ENCODE data around the gene BIN1. TPM values are rescaled to one million over a fixed set of nuclear protein-coding genes. Genes with fewer than 3 reads are reported as not detected.

The BIN1 gene
- total RNA-seq, 2 experiments from 2014 or later = 95.2 to 102 TPM

- POLR2A ChIA-PET = no interaction called here
- CTCF ChIA-PET = no interaction called here
- no peak for DNase-seq
Observed at GRCh38 chr2:127134235-127134634, 27.3 kb upstream of the BIN1 start.

DNA sequence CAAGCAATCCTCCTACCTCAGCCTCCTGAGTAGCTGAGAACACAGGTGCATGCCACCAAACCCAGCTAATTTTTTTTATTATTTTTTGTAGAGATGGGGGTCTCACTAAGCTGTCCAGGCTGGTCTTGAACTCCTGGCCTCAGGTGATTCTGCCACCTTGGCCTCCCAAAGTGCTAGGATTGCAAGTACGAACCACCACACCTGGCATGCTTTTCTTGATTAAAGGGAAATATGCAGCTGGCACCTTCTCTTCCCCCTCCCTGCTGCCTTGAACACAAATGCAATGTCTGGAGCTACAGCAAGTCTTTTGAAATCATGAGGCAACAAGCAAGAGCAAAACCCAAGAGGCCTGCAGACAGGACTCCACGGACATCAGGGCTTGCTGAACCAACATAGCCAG, 26.8 kb upstream of the BIN1 start:
- no peaks in the 10 kb centered on the region for H3K36me3 Mint-ChIP-seq (ENCODE audit: low read depth)
- CTCF ChIA-PET = no interaction called here
- H3K4me1 Mint-ChIP-seq (ENCODE audit: low read depth) = no peaks in the 10 kb centered on the region
- H3K27ac Mint-ChIP-seq = no peak overlapping the region
- H3K9me3 Mint-ChIP-seq = no peaks in the 10 kb centered on the region
- intact Hi-C loops (cut with micrococcal nuclease) = no loop called here
- TF ChIP-seq, protein P1, sequence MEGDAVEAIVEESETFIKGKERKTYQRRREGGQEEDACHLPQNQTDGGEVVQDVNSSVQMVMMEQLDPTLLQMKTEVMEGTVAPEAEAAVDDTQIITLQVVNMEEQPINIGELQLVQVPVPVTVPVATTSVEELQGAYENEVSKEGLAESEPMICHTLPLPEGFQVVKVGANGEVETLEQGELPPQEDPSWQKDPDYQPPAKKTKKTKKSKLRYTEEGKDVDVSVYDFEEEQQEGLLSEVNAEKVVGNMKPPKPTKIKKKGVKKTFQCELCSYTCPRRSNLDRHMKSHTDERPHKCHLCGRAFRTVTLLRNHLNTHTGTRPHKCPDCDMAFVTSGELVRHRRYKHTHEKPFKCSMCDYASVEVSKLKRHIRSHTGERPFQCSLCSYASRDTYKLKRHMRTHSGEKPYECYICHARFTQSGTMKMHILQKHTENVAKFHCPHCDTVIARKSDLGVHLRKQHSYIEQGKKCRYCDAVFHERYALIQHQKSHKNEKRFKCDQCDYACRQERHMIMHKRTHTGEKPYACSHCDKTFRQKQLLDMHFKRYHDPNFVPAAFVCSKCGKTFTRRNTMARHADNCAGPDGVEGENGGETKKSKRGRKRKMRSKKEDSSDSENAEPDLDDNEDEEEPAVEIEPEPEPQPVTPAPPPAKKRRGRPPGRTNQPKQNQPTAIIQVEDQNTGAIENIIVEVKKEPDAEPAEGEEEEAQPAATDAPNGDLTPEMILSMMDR (IDR thresholded peaks at IDR 0.05) = no peak
- H3K4me3 Mint-ChIP-seq = no peak overlapping the region
- POLR2A ChIA-PET = no interaction called here
- H3K27me3 Mint-ChIP-seq = no peaks in the 10 kb centered on the region
- no peak for ATAC-seq
- DNase-seq = no peak

More at GRCh38 chr2:127134235-127134634, 27.3 kb upstream of the BIN1 start:
- Mint-ChIP-seq H3K27ac (no peak overlapping the region), H3K4me3 (no peak overlapping the region), H3K36me3 (ENCODE audit: low read depth) (no peaks in the 10 kb centered on the region), H3K9me3 (no peaks in the 10 kb centered on the region), H3K4me1 (ENCODE audit: low read depth) (no peaks in the 10 kb centered on the region), H3K27me3 (no peaks in the 10 kb centered on the region)
- no peak for ATAC-seq
- TF ChIP-seq, protein P1 (IDR thresholded peaks at IDR 0.05) = no peak
- intact Hi-C loops (cut with micrococcal nuclease) = no loop called here

DNA sequence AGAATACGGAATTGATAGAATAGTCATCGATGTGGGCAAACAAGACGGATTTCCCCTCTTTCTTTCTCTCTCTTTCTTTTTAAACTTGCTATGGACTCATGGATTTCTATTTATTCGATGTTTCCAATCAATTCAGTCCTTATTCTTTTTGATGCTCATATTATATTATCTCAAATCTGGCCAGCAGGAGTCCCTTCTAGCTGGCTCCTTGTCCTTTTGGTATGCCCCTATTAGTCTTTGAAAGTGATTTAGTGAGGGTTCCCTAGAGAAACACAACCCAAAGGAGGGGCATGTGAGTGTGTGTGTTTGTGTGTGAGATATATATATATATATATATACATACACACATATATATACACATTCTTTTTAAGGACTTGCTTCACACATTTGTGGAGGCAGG, 23.5 kb upstream of the BIN1 start:
- CTCF ChIA-PET = interaction anchor here (1.1 to 2.0 kb wide), 3 partner anchors 9 to 63 kb away, joined by 4 to 5 read pairs (median 5); no protein-coding TSS in a partner anchor
- no peak overlapping the region for H3K4me3 Mint-ChIP-seq

DNA sequence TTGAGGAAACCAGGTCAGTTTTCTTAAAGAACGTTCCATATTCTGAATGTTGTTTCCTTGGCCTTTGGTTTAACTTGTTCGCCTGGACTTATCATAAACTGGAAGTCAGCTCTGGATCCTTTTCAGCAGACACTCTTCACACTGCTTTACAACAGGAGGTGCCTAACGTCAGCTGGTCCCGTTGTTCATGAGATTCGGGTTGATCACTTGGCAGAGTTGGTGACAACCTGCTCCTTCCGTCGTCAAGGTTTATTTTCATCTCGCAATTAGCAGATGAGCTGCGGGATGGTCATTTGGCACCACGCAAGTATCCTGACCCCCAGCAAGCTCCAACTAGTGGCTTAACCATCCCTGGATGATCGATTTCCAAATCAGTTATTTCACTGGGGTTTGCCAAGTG, 23.0 kb upstream of the BIN1 start:
- ChIA-PET CTCF (interaction anchor here (1.1 to 1.7 kb wide), 3 partner anchors 9 to 62 kb away, joined by 3 to 5 read pairs (median 4); no protein-coding TSS in a partner anchor), POLR2A (no interaction called here)
- peaks cover 2% of the 10 kb centered on the region for H3K27me3 Mint-ChIP-seq
- no peaks in the 10 kb centered on the region for H3K36me3 Mint-ChIP-seq (ENCODE audit: low read depth)
- TF ChIP-seq, protein P1 (IDR thresholded peaks at IDR 0.05) = no peak
- H3K4me3 Mint-ChIP-seq = no peak overlapping the region
- intact Hi-C loops (cut with micrococcal nuclease) = no loop called here
- ATAC-seq (no peak), DNase-seq (no peak)
- H3K4me1 Mint-ChIP-seq (ENCODE audit: low read depth) = peaks cover 5% of the 10 kb centered on the region
- H3K27ac Mint-ChIP-seq = no peak overlapping the region
- H3K9me3 Mint-ChIP-seq = no peaks in the 10 kb centered on the region

More for the DNA sequence above, 23.5 kb upstream of the BIN1 start:
- Mint-ChIP-seq H3K36me3 (ENCODE audit: low read depth) (no peaks in the 10 kb centered on the region), H3K27ac (no peak overlapping the region), H3K4me1 (ENCODE audit: low read depth) (peaks cover 5% of the 10 kb centered on the region), H3K9me3 (no peaks in the 10 kb centered on the region), H3K27me3 (peaks cover 2% of the 10 kb centered on the region)
- intact Hi-C loops (cut with micrococcal nuclease) = no loop called here
- TF ChIP-seq, protein P1 (IDR thresholded peaks at IDR 0.05) = no peak
- DNase-seq (no peak), ATAC-seq (no peak)
- POLR2A ChIA-PET = no interaction called here

GRCh38 chr2:127128445-127128904, 21.5 kb upstream of the BIN1 start:
- Mint-ChIP-seq H3K36me3 (ENCODE audit: low read depth) (no peaks in the 10 kb centered on the region), H3K9me3 (no peaks in the 10 kb centered on the region), H3K27me3 (peaks cover 2% of the 10 kb centered on the region), H3K4me1 (ENCODE audit: low read depth) (peaks cover 5% of the 10 kb centered on the region), H3K4me3 (no peak overlapping the region), H3K27ac (no peak overlapping the region)
- ChIA-PET POLR2A (no interaction called here), CTCF (no interaction called here)
- ATAC-seq = peak; percentile 39
- TF ChIP-seq, protein P1 (IDR thresholded peaks at IDR 0.05) = no peak
- intact Hi-C loops (cut with micrococcal nuclease) = no loop called here
- DNase-seq = no peak
